ENCODE data around the gene ETV6.
A peak's percentile ranks its signal among the peaks of the same experiment; 100 is the strongest.

The ETV6 gene

DNA sequence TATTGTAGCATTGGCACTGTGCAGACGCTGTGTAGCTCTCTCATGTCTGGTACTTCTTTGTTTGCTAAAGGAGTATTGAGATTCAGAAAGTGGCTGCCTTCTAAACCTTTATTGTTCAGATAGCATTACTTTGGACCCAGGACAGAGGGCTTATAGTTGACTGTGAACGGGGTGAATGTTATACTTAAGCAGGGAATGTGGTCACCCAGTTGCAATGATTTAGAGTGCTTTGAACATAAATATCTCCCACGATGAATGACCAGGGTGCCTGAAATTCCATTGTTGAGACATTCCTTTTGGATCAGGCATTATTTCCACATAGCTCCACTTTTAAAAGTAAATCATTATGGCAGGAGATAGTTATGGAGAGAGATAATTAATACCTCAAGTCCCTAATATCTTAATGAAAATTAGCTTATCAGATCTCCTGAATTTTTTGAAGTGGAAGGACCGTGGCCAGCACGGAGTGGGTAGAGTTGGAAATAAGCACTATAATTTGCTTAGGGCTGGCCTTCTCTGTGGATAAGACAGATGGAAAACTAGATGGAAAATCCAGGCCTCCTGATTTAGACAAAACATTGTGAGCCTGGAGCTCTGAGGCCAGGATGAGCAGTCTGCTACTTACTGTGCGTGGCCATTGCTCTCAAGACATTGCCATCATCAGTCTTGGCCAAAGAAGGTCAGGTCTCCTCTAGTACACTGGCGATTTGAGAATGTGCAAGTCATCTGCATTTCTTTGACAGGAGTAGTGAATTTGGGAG lies 114.5 kb downstream of the ETV6 start:
- DNase-seq, result no peak

GRCh38 chr12:11764837-11765236 lies 115.4 kb downstream of the ETV6 start:
- no peak for DNase-seq

DNA sequence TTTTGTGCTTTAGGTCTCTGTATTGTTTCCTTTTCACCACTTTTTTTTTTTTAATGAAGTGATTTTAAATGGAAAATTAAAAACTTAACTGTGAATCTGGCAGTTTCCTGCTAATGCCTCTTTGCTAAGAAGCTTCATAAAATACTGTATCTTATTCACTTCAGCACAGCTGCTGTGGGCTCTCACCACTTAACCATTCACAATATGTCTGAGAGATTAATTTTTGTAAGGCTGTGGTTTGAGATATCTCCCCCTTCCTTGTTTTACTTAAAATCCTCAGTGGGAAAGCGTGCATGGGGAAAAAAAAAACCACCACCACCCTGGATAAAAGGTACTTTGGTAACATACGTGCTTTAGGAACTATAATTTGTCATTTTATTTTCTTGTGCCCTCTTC lies 115.9 kb downstream of the ETV6 start:
- DNase-seq, result no peak

DNA sequence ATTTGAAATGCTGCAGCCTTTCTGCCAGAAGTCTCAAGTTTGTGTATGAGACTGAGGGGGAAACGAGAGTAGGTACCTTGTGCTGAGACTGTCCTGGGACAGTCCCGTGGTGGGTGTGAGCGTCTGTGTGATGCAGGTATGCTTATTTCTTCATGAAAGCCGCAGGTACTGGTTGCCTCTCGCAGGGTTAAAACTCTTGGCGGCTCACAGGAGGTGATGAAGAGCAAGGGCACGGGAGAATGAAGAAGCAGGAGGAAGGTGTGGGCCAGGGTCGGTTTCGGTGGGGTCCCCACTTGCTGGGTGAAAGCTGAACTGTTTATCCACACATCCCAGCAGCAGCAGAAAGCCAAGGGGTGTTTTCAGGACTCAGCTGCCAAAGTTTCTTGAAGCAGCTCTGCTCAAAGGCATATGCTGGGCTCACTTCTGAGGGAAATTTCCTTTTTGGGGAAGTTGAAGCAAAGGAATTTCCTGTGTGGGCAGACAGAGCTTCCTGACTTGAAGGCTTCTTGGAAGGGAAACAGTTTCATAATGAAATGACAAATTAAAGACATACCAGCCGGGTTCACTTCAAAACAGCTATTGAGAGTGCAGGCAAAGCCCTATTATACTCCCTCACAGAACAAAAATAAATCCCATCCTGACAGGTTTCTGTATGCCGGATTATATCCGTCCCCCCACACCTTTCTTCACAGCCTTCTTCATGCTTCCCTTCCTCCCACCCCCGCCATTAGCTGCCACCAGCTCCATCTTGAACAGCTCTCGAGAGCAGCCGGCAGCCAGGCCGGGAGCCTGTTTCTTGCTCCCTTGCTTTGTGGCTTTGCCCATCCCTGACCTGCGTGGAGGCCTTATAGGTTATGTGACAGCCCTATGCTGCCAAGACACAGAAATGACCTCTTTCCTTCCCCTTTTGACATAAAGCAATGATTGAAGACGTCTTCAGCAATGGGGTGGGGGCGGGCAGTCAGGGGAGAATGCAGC lies 116.6 kb downstream of the ETV6 start:
- DNase-seq, result peak; percentile 48 to 62

GRCh38 chr12:11767029-11767724 lies 117.7 kb downstream of the ETV6 start:
- no peak for DNase-seq

DNA sequence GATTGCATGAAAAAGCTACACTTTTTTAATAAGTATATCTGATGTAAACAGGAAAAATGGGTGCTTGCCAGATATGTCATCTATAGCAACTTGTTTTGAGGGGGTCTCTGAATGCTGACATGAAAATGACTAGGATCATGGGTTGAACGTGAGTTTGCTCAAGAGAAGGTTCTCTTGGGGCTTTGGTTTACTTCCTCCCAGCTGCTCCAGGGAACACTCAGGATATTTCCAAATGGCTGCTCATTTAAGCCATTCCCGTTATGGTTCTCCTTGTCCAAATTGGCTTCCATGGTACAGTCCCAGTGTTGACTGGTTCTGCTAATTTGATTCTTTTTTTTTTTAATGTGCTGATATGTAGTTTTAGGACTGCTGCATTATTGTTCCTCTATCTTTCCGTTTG lies 118.3 kb downstream of the ETV6 start:
- DNase-seq, result no peak

DNA sequence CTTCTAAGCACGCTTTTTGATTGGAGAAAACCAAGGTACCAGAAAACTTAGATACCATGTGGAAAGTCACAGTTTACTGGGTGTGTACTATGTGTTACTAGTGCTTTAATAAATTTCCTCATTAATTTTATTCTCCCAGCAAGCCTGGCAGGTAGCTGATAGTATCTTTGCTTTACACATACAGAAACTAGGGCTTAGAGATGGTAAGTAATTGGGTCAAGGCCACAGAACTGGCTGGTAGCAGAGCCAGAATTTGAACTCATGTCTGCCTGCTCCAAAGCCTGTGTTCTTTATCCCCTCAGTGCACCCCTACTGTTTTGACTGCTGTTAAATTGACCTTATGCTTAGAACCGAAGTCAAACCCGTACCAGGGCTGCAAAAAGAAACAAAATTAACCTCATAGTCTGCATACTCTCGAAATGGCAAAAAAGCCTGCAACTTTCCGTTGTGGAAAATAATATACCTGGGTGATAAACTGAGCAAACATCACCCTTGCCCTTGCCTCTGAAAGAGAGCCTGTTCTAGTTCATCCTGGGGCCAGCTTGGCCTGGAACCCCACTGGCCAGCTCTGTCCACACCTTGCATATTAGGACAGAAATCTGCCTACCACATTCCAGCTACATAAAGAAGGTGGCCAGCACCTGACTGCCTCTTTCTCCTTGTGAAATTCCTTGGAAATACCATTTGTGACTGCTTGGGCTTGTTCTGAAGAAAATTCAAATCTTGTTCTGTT lies 118.9 kb downstream of the ETV6 start:
- DNase-seq, result no peak

- peak; percentile 34 to 53 for DNase-seq
Measured at GRCh38 chr12:11769723-11770514, 120.4 kb downstream of the ETV6 start.

- DNase-seq, result peak in 1 of 2 donors; percentile 25
Measured at GRCh38 chr12:11771356-11771755, 121.9 kb downstream of the ETV6 start.

GRCh38 chr12:11771895-11772502 lies 122.5 kb downstream of the ETV6 start:
- no peak for DNase-seq

DNA sequence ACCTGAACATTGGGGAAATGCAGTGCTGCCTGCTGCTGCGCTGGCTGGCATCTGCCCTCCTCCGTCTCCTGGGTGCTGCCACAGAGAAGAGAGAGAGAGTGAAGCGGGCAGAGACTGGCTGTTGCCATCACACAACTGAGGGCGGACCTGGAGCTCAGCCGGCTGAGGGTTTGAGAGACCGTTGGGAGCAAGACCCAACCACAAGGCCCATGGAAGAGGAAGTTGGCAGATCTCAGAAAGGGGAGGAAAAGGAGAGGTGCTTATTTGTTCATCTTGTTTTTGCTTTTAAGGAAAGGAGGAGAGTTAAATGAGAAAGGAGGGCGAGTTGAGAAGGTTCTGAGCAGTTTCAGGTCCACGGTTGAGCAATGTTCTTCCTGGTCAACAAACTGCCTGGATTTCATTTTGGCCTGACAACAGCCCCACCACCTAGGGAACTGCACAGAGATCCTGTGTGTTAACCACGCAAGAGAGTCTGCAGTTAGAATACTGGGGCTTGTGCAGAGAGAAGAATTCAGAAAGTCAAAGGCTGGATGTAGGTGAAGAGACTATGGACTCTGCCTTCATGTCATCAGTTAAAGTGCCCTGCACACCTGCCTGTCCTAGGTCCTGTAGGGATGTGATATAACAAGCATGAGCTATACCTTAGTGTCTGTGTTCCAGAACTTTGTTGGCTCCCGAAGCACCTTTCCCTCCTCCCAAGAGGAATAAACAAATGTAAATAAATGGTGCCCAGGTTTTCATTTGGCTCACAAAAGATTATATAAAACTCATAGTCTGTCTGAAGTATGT lies 124.6 kb downstream of the ETV6 start:
- peak in 1 of 2 donors; percentile 53 for DNase-seq

DNA sequence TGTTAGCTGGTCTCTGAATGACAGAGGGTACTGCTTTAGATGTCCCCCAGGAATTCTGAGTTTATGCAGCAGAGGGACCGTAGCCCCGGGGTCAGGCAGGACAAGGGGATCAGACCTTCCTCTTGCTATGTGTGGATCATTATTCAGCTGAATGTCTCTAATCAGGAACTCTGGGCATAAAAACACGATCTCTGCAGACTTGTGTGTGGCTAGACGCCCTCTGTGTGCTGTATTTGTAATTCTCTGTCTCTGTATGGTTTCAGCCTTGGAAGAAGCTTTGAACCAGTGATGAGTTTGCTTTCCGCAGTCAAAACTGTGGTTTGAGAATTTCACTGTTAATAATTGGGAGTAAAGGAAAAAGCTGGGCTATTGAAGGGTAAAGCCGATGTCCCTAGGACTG lies 125.3 kb downstream of the ETV6 start:
- no peak for DNase-seq

GRCh38 chr12:11776316-11776715 lies 126.8 kb downstream of the ETV6 start:
- no peak for DNase-seq

DNA sequence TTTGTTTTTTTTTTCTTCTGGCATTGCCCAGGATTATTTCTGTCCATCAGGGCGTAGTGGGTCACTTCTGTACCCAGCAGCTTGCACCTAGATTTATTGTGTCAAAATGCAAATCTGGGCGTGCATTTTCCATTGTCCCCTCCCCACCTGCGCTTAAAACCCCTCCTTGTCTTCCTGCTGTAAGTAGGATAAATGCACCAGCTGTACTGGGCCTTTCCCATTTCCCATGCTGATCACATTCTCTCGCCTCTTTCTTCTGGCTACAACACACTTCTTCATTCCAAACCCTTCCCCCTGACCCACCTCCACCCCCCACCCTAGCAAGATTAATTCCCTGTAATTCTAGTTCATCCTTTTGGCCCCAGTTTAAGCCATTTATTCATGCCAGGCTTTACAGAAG lies 128.0 kb downstream of the ETV6 start:
- no peak for DNase-seq

DNA sequence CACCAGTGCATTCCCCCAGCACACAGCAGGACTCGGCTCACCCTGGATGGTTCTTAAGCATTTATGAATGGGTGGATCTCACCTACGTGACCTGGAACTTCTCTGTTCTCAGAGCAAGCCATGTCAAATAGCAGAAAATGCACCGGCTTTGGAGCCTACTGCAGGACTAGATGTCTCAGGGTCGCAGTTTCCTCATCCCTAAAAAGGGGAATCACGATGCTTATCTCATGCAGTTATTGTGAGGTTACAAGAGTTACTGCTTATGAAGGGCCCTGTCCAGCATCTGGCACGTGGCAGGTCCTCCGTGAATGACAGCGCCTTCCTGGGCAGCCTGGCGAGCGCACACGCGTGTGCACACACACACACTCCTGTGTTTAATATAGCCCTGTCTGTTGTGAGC lies 128.5 kb downstream of the ETV6 start:
- no peak for DNase-seq

GRCh38 chr12:11778713-11779685 lies 129.5 kb downstream of the ETV6 start:
- no peak for DNase-seq

GRCh38 chr12:11780521-11781101 lies 131.1 kb downstream of the ETV6 start:
- no peak for DNase-seq

DNA sequence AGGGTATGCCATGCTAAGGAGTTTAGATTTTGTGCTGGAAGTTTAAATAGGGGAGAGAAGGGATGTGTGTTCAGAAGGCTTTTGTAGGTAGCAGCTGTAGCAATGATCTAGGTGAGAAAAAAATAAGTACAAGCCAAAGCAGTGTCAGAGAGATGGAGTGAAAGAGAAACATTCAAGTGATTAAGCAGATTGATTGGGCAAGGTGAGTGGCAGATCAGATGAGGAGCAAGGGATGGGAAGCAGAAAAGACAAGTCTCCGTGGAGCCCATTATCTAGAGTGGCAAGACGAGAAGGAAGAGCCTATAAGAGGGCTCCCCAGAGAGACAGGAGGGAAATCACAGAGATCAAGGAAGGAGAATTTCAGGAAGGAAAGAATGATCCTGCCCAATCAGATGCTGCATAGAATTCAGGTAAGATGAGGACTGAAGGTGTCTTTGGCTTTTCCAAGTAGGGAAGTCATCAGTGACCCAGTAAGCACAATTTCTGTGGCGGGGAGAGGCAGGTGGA lies 133.5 kb downstream of the ETV6 start:
- DNase-seq, result no peak

GRCh38 chr12:11785712-11786111 lies 136.2 kb downstream of the ETV6 start:
- no peak for DNase-seq

All from CD4-positive, alpha-beta T cell treated with Interleukin-4 for 1 hour (primary cell).